GM19023 (cell line): ENCODE measurements around the gene ACOXL.

Source experiments
- ATAC-seq: cut with Tn5 transposase; IDR thresholded peaks from one replicate; pipeline ENCODE4 v1.9.1; 2021; ENCODE audit warnings: mild to moderate bottlenecking, moderate library complexity; ENCODE audit not compliant: unreplicated experiment

ACOXL gene

DNA sequence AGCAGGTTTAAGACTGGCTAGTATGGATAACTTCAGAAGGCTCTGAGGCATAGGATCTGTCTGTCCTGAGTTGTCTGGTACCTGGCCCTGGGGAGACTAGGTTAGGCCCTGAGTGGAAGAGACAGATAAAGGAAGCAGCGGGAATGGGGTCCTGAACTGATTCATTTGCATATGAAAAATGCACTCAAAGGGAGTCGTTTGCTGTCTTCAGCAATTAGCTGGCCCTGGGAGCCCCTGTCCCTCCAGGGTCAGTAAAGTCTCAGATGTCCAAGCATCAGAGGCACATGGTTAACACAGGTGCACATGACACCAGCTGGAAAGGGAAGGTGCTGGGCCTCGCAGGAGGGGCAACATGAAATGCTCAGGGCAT is 172.4 kb downstream of the ACOXL start:
- no peak for ATAC-seq

DNA sequence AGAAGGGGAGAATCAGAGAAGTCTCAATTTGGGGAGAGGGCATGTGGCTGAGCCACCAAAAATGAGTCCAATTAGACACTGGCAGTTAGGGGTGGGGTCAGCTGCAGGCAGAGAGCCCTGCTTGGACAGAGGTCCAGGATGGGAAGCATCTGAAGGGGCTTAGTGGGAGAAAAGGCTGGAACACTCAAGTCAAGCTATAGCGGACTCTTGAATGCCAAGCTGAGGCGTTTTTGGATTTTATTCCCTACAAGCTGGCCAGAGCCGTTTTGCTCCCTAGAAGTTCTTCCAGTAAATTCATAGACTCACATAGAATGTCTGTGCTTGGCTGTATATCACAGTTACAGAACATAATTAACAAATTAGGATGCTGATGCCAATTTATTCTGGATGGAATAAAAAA is 172.8 kb downstream of the ACOXL start:
- ATAC-seq = no peak

DNA sequence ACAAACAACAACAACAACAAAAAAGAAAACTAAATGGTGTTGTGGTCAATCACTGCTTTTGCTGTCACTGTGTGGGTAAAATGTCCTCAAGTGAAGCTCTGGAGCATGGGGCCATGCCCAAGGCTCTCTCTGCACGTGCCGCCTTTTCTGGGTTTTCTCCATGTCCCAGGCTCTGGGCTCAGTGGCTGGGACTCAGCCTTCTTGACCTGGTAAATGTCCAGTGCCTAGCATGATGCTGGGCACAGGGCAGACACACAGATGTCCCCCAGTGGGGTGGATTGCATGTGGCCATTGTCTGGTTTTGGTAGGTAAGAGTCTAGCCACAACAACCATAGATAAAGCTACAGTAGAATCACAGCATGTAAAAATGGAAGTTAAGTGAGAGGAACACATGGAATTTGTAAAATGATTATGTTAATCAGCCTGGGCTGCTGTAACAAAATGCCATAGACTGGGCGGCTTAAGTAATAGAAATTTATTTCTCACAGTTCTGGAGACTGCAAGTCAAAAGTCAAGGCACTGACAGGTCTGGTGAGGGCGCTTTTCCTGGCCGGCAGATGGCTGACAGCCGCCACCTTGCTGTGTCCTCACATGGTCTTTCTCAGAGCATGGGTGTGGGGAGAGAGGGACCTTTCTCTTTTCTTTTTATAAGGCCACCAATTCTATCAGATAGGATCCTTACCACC is 174.4 kb downstream of the ACOXL start:
- ATAC-seq = no peak

DNA sequence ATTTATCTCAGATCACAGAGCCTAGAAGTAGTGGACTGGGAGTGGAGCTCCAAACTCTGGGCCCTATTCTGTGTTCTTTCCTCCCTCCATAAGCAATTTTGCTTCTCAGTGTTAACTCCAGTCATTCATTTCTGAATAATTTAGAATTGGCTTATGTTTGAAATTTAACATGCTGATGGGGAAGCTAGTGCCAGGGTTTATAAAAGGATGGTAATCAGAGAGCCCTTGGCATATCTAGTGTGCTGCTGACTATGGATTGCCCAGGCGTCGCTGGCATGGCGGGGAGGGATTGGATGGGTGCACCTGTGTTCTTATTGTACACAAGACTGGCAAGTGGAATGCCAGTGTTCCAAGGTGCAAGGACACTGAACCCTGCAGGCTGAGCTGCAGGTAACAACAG is 177.1 kb downstream of the ACOXL start:
- no peak for ATAC-seq

DNA sequence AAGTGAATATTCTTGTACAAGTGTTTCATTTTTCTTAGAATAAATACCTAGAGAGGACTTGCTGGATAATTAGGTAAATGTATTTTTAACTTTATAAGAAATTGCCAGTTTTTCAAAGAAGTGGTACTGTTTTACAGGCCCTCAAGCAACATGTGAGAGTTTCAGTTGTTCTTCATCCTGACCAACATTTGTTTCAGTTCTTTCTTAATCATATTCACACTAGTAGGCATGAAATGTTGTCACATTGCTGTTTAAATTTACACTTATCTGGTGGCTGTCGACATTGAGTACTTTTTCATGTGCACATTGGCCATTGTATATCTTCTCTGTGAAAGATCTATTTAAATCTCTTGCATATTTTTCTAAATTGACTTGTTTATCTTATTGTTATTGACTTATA is 178.1 kb downstream of the ACOXL start:
- ATAC-seq = no peak

- no peak for ATAC-seq
These were observed 187.4 kb downstream of the ACOXL start for GRCh38 chr2:110919738-110920137.

GRCh38 chr2:110925479-110925878 is 193.1 kb downstream of the ACOXL start:
- no peak for ATAC-seq

DNA sequence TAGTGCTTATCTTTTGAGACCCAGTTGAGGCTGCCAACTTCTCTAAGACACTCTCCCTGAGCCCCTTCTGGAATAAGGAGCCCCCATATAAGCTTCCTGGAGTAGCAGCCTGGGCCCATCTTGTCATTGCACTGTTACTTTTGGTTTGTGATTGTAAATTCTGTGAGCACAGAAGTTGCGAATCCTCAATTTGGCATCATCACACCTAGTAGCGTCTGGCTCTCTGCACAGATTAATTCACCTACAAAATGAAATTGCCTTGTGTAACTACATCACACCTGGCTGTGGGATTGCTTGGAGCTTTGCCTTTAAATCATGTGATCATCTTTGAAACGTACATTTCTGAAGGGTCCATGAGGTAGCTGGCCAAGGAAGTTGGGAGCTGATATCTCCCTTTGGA is 195.2 kb downstream of the ACOXL start:
- no peak for ATAC-seq

- ATAC-seq = no peak
These were observed 197.2 kb downstream of the ACOXL start for GRCh38 chr2:110929528-110929927.

DNA sequence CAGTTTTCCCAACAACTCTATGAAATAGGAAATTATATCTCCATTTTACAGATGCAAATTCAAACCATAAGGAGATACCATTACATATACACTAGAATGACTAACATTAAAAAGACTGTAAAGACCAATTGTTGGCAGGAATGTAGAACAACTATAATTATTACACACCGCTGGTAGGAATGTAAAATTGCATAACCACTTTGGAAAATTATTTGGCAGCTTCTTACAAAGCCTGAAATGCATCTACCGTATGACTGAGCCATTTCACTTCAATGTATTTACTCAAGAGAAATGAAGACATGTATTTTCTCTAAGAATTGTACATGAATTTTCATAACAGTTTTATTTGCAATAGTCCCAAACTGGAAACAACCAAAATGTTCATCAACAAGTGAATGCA is 199.3 kb downstream of the ACOXL start:
- no peak for ATAC-seq

GRCh38 chr2:110933420-110933819 is 201.0 kb downstream of the ACOXL start:
- no peak for ATAC-seq

- ATAC-seq = no peak
These were observed 202.6 kb downstream of the ACOXL start for GRCh38 chr2:110934948-110935347.

GRCh38 chr2:110940376-110940910 is 208.1 kb downstream of the ACOXL start:
- ATAC-seq = no peak

GRCh38 chr2:110941226-110941625 is 208.9 kb downstream of the ACOXL start:
- ATAC-seq = no peak

GRCh38 chr2:110943070-110943634 is 210.8 kb downstream of the ACOXL start:
- ATAC-seq = no peak

GRCh38 chr2:110946902-110947301 is 214.5 kb downstream of the ACOXL start:
- ATAC-seq = no peak

- ATAC-seq = no peak
These were observed 215.8 kb downstream of the ACOXL start for GRCh38 chr2:110948027-110948674.

- no peak for ATAC-seq
These were observed 217.9 kb downstream of the ACOXL start for GRCh38 chr2:110950281-110950680.

DNA sequence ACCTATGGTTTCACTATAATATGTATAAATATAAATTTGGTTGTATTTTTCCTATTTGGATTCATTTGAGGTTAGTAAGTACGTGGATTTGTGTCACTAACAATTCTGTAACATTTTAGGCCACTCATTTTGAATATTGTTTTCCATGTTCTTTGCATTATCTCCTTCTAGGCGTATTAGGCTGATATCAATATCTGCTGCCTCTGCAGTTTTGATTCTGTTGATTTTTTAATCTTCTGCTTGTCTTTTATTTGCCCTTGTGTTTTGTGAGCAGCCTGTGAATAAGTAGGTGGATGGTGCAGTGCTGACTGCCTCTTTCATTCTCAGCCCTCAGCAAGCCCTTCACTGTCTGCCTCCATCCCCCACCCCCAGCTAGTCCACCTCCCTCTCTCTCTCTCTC is 222.7 kb downstream of the ACOXL start:
- ATAC-seq = no peak

GRCh38 chr2:110955556-110955955 is 223.2 kb downstream of the ACOXL start:
- no peak for ATAC-seq

GRCh38 chr2:110957293-110957692 is 224.9 kb downstream of the ACOXL start:
- no peak for ATAC-seq
